H1 (cell line): Measurements from ENCODE around the gene FTHL17. TPM values are rescaled to one million over a fixed set of nuclear protein-coding genes. Genes with fewer than 3 reads are reported as not detected.

ENCODE experiments used
- CTCF ChIA-PET: fragments of 300-600 bp; sonication (Branson Sonifier 250); formaldehyde crosslinking; loops from one replicate; lab custom pipeline; 2021; ENCODE audit not compliant: partially characterized antibody; lab: Charles Lee
- POLR2A ChIA-PET: fragments of 300-600 bp; sonication (Branson Sonifier 250); formaldehyde crosslinking; loops from one replicate; lab custom pipeline; 2021; ENCODE audit warnings: inconsistent platforms; ENCODE audit not compliant: partially characterized antibody; lab: Charles Lee
- DNase-seq, 2 experiments: peaks; one replicate each; pipeline versions ENCODE4 v3.0.0 to v3.0.0-alpha.2; 2010 to 2022; ENCODE audit warnings: low spot score in 2 of 2, low read depth in 1 of 2, mixed read lengths in 1 of 2
- FAIRE-seq: peaks from 2 replicates; lab custom pipeline; 2011; peaks lifted over from hg19 to GRCh38; lab: Jason Lieb, UNC
- H2AFZ ChIP-seq: 2 replicates; pipeline ENCODE4 v1.8.1; 2012; ENCODE audit warnings: low read length, inconsistent platforms
- H2AK5ac ChIP-seq: 2 replicates; pipeline ENCODE4 v1.6.1; 2013; ENCODE audit warnings: low read depth, low read length
- H2BK120ac ChIP-seq: replicated peaks from 2 replicates; pipeline ENCODE3; 2013; ENCODE audit warnings: low read depth, low read length, inconsistent platforms
- H2BK12ac ChIP-seq: 2 replicates; pipeline ENCODE4 v1.6.1; 2013; ENCODE audit warnings: low read depth, low read length
- H2BK15ac ChIP-seq: 2 replicates; pipeline ENCODE4 v1.6.1; 2013; ENCODE audit warnings: low read length
- H2BK20ac ChIP-seq: 2 replicates; pipeline ENCODE4 v1.6.1; 2013; ENCODE audit warnings: low read length
- H2BK5ac ChIP-seq: 2 replicates; pipeline ENCODE4 v1.6.1; 2013; ENCODE audit warnings: low read depth, low read length
- H3K14ac ChIP-seq: 2 replicates; pipeline ENCODE4 v1.6.1; 2013; ENCODE audit warnings: inconsistent platforms; ENCODE audit not compliant: insufficient read length
- H3K18ac ChIP-seq: 2 replicates; pipeline ENCODE4 v1.6.1; 2013; ENCODE audit warnings: low read length; ENCODE audit errors: extremely low read depth
- H3K23ac ChIP-seq: 2 replicates; pipeline ENCODE4 v1.6.1; 2013; ENCODE audit warnings: inconsistent platforms; ENCODE audit not compliant: insufficient read length
- H3K23me2 ChIP-seq: 2 replicates; pipeline ENCODE4 v1.6.1; 2013; ENCODE audit warnings: low read depth, low read length
- H3K27ac ChIP-seq: 2 replicates; pipeline ENCODE4 v1.6.1; 2011; ENCODE audit warnings: low read depth, low read length, inconsistent platforms
- H3K27me3 ChIP-seq, 4 experiments: replicated peaks in 1 of 4; 1 replicate in 1 of 4; 2 replicates in 3 of 4; pipeline versions ENCODE4 v1.6.1 to v1.8.1; 2011 to 2013; ENCODE audit warnings: low read length in 3 of 4, mild to moderate bottlenecking in 3 of 4, inconsistent platforms in 2 of 4, mixed read lengths in 2 of 4, moderate library complexity in 1 of 4; ENCODE audit not compliant: control insufficient read depth in 3 of 4, insufficient read depth in 3 of 4; ENCODE audit errors: extremely low read depth in 1 of 4
- H3K36me3 ChIP-seq, 4 experiments: 2 replicates each; pipeline versions ENCODE4 v1.6.1 to v1.8.1; 2011 to 2013; ENCODE audit warnings: mild to moderate bottlenecking in 4 of 4, low read length in 3 of 4, moderate library complexity in 2 of 4, control low read depth in 1 of 4, inconsistent platforms in 1 of 4; ENCODE audit not compliant: insufficient read depth in 4 of 4, control insufficient read depth in 2 of 4
- H3K4ac ChIP-seq: replicated peaks from 2 replicates; pipeline ENCODE3; 2013; ENCODE audit warnings: low read length, low read depth, mixed read lengths, inconsistent platforms; ENCODE audit not compliant: insufficient read length
- H3K4me1 ChIP-seq, 4 experiments: replicated peaks in 1 of 4; 1 replicate in 1 of 4; 2 replicates in 3 of 4; pipeline versions ENCODE4 v1.6.1 to v1.8.1; 2011 to 2013; ENCODE audit warnings: low read length in 3 of 4, inconsistent platforms in 2 of 4, mixed read lengths in 1 of 4; ENCODE audit not compliant: insufficient read depth in 4 of 4, control insufficient read depth in 3 of 4
- H3K4me2 ChIP-seq, 2 experiments: 2 replicates each; pipeline versions ENCODE4 v1.6.1 to v1.8.1; 2011 to 2013; ENCODE audit warnings: low read depth in 2 of 2, low read length in 2 of 2, control low read depth in 1 of 2, inconsistent platforms in 1 of 2, mild to moderate bottlenecking in 1 of 2; ENCODE audit not compliant: insufficient read depth in 1 of 2
- H3K4me3 ChIP-seq, 4 experiments: fragments of 200-600, 300-600 bp in 1 of 4; sonication (generic), shearing (Covaris generic), sonication (Bioruptor Twin) in 1 of 4; 2 replicates each; pipeline versions ENCODE4 v1.5.1 to v1.8.1; 2011 to 2016; ENCODE audit warnings: low read length in 4 of 4, low read depth in 3 of 4, control low read depth in 2 of 4, inconsistent platforms in 2 of 4, mild to moderate bottlenecking in 2 of 4, mixed read lengths in 1 of 4, moderate library complexity in 1 of 4; ENCODE audit not compliant: insufficient read depth in 2 of 4; ENCODE audit errors: extremely low read depth in 1 of 4
- H3K56ac ChIP-seq: replicated peaks from 2 replicates; pipeline ENCODE3; 2013; ENCODE audit warnings: low read depth, mild to moderate bottlenecking, mixed read lengths, low read length, inconsistent platforms; ENCODE audit not compliant: insufficient read length
- H3K79me1 ChIP-seq: 2 replicates; pipeline ENCODE4 v1.6.1; 2013; ENCODE audit warnings: low read depth, low read length, control low read depth
- H3K79me2 ChIP-seq, 2 experiments: 2 replicates each; pipeline versions ENCODE4 v1.6.1 to v1.8.1; 2012 to 2013; ENCODE audit warnings: low read length in 2 of 2, mild to moderate bottlenecking in 2 of 2, inconsistent platforms in 1 of 2; ENCODE audit not compliant: insufficient read depth in 2 of 2, control insufficient read depth in 1 of 2
- H3K9ac ChIP-seq, 4 experiments: replicated peaks in 1 of 4; 1 replicate in 1 of 4; 2 replicates in 3 of 4; pipeline versions ENCODE4 v1.6.1 to v1.8.1; 2011 to 2013; ENCODE audit warnings: low read depth in 3 of 4, low read length in 3 of 4, control low read depth in 2 of 4, mild to moderate bottlenecking in 2 of 4, moderate library complexity in 2 of 4, inconsistent platforms in 1 of 4; ENCODE audit errors: extremely low read depth in 1 of 4
- H3K9me3 ChIP-seq, 2 experiments: 2 replicates each; pipeline versions ENCODE4 v1.6.1 to v1.8.1; 2012 to 2013; ENCODE audit warnings: mild to moderate bottlenecking in 2 of 2, moderate library complexity in 2 of 2, control low read depth in 1 of 2, inconsistent platforms in 1 of 2, low read depth in 1 of 2, low read length in 1 of 2, mixed read lengths in 1 of 2; ENCODE audit not compliant: insufficient read depth in 2 of 2
- H4K20me1 ChIP-seq, 2 experiments: replicated peaks in 1 of 2; 2 replicates each; pipeline versions ENCODE3 to v1.8.1; 2011 to 2013; ENCODE audit warnings: inconsistent platforms in 2 of 2, low read length in 2 of 2, mild to moderate bottlenecking in 1 of 2; ENCODE audit not compliant: insufficient read depth in 2 of 2, control insufficient read depth in 1 of 2
- H4K5ac ChIP-seq: 2 replicates; pipeline ENCODE4 v1.6.1; 2013; ENCODE audit warnings: low read length, low read depth, mixed read lengths, inconsistent platforms; ENCODE audit not compliant: insufficient read length
- H4K8ac ChIP-seq: 2 replicates; pipeline ENCODE4 v1.8.0; 2013; ENCODE audit warnings: mild to moderate bottlenecking, moderate library complexity, low read length, inconsistent platforms; ENCODE audit not compliant: insufficient read depth; ENCODE audit errors: extremely low read depth
- H4K91ac ChIP-seq: replicated peaks from 2 replicates; pipeline ENCODE3; 2013; ENCODE audit warnings: low read length, mixed read lengths, inconsistent platforms; ENCODE audit not compliant: insufficient read length
- CEBPB ChIP-seq: IDR thresholded peaks from 2 replicates; pipeline ENCODE4 v1.6.1; 2012; ENCODE audit warnings: low read depth, low read length
- JUN ChIP-seq: IDR thresholded peaks from 2 replicates; pipeline ENCODE4 v1.6.1; 2011; ENCODE audit warnings: low read depth, mild to moderate bottlenecking, improper control_type of control experiment, low read length
- NANOG ChIP-seq: IDR thresholded peaks from 2 replicates; pipeline ENCODE4 v1.6.1; 2011; ENCODE audit warnings: low read length, low read depth, mild to moderate bottlenecking, inconsistent platforms; ENCODE audit not compliant: insufficient read depth, poor library complexity, severe bottlenecking
- TAF1 ChIP-seq: IDR thresholded peaks from 2 replicates; pipeline ENCODE4 v1.6.1; 2011; ENCODE audit warnings: mild to moderate bottlenecking, low read depth, low read length
- polyA plus RNA-seq, 7 experiments: library from polyadenylated mRNA; depleted of rRNA in 3 of 7; stranded (reverse) in 5 of 7; unstranded in 2 of 7; fragments of >200 nt in 5 of 7; fragments of 200-250 nt in 2 of 7; gene quantifications; 1 replicate in 5 of 7; 2 replicates in 1 of 7; 4 replicates in 1 of 7; pipeline versions ENCODE4 v1.2.1 to v1.2.3, GENCODE V29; 2011 to 2013; ENCODE audit warnings: missing spikeins in 2 of 7, mixed read lengths in 2 of 7
- total RNA-seq: library from RNA; stranded (reverse); fragmentation: NEBNext Ultra II Directional; extraction: Animal tissue kit (Norgen Biotek cat#: 25700); gene quantifications from 2 replicates; pipeline ENCODE4 v1.2.1, GENCODE V29; 2021

Gene FTHL17
- total and polyA plus RNA-seq, 2 of the 8 experiments (the other 6 are each of a cell fraction or from before 2014, with no cell fraction given) = not detected

DNA sequence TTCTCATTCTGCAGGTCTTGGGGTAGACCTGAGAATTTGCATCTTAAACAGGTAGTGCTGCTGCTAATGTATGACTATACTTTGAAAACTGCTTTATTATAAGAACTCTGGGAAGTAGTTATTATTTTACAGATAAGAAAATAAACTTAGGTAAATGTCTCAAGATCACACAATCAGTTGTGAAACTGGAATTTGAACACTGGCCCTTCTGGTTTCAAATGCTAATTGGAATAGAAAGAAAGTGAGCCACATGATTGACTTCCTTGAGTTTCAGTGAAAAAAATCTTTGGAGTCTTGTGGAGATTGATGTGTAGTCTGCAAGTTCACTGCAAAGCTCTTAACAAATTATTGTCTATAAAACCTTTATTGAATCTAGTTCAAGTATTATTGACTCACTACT lies 44.5 kb downstream of the FTHL17 start:
- H3K27me3 ChIP-seq = no peaks in the 10 kb centered on the region
- H3K79me1 ChIP-seq = no peaks in the 10 kb centered on the region
- no peaks in the 10 kb centered on the region for H3K23me2 ChIP-seq
- no peaks in the 10 kb centered on the region for H3K9me3 ChIP-seq
- FAIRE-seq (no peak), DNase-seq (no peak)
- H2BK15ac ChIP-seq = no peak overlapping the region
- no peak overlapping the region for H4K91ac ChIP-seq
- H3K56ac ChIP-seq = no peak overlapping the region
- H2BK12ac ChIP-seq = no peak overlapping the region
- H3K27ac ChIP-seq = no peak overlapping the region
- H2BK20ac ChIP-seq = no peak overlapping the region
- H3K4me2 ChIP-seq = no peak overlapping the region
- H2AFZ ChIP-seq = no peak overlapping the region
- no peak overlapping the region for H3K9ac ChIP-seq
- ChIA-PET CTCF (no interaction called here), POLR2A (no interaction called here)
- H2AK5ac ChIP-seq = no peak overlapping the region
- H4K8ac ChIP-seq = no peak overlapping the region
- no peak overlapping the region for H3K23ac ChIP-seq
- no peak for TF ChIP-seq JUN
- no peak for TF ChIP-seq CEBPB
- no peak for TF ChIP-seq TAF1
- TF ChIP-seq NANOG = no peak
- H2BK120ac ChIP-seq = no peak overlapping the region
- no peak overlapping the region for H2BK5ac ChIP-seq
- no peak overlapping the region for H3K4me3 ChIP-seq
- H4K5ac ChIP-seq = no peak overlapping the region
- no peaks in the 10 kb centered on the region for H3K36me3 ChIP-seq
- H3K14ac ChIP-seq = no peak overlapping the region
- H3K18ac ChIP-seq = no peak overlapping the region
- H4K20me1 ChIP-seq = no peaks in the 10 kb centered on the region
- H3K4ac ChIP-seq = no peak overlapping the region
- H3K79me2 ChIP-seq = no peaks in the 10 kb centered on the region
- H3K4me1 ChIP-seq = no peaks in the 10 kb centered on the region
